HL-60 (cell line): ENCODE data around the gene TNFSF13.

ENCODE experiments used
- GABPA ChIP-seq: IDR thresholded peaks from 2 replicates; pipeline ENCODE4 v1.6.1; 2012; ENCODE audit warnings: low read depth
- POLR2AphosphoS5 ChIP-seq: IDR thresholded peaks from 2 replicates; pipeline ENCODE4 v1.6.1; 2012; ENCODE audit warnings: low read depth
- SPI1 ChIP-seq: IDR thresholded peaks from 2 replicates; pipeline ENCODE4 v1.6.1; 2012; ENCODE audit warnings: low read depth, mild to moderate bottlenecking, borderline replicate concordance
- TF ChIP-seq, protein P1 (sequence below): IDR thresholded peaks from one replicate; pipeline ENCODE4 v1.5.1; 2011; ENCODE audit warnings: low read length, control low read depth, inconsistent platforms; ENCODE audit not compliant: insufficient read depth
- TF ChIP-seq, protein P2 (sequence below): IDR thresholded peaks from 2 replicates; pipeline ENCODE4 v1.6.1; 2012; ENCODE audit warnings: low read depth; ENCODE audit not compliant: insufficient replicate concordance

- TF ChIP-seq, protein P1, sequence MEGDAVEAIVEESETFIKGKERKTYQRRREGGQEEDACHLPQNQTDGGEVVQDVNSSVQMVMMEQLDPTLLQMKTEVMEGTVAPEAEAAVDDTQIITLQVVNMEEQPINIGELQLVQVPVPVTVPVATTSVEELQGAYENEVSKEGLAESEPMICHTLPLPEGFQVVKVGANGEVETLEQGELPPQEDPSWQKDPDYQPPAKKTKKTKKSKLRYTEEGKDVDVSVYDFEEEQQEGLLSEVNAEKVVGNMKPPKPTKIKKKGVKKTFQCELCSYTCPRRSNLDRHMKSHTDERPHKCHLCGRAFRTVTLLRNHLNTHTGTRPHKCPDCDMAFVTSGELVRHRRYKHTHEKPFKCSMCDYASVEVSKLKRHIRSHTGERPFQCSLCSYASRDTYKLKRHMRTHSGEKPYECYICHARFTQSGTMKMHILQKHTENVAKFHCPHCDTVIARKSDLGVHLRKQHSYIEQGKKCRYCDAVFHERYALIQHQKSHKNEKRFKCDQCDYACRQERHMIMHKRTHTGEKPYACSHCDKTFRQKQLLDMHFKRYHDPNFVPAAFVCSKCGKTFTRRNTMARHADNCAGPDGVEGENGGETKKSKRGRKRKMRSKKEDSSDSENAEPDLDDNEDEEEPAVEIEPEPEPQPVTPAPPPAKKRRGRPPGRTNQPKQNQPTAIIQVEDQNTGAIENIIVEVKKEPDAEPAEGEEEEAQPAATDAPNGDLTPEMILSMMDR, result no peak
- TF ChIP-seq SPI1 (no peak), POLR2AphosphoS5 (no peak), GABPA (no peak)
- TF ChIP-seq, protein P2, sequence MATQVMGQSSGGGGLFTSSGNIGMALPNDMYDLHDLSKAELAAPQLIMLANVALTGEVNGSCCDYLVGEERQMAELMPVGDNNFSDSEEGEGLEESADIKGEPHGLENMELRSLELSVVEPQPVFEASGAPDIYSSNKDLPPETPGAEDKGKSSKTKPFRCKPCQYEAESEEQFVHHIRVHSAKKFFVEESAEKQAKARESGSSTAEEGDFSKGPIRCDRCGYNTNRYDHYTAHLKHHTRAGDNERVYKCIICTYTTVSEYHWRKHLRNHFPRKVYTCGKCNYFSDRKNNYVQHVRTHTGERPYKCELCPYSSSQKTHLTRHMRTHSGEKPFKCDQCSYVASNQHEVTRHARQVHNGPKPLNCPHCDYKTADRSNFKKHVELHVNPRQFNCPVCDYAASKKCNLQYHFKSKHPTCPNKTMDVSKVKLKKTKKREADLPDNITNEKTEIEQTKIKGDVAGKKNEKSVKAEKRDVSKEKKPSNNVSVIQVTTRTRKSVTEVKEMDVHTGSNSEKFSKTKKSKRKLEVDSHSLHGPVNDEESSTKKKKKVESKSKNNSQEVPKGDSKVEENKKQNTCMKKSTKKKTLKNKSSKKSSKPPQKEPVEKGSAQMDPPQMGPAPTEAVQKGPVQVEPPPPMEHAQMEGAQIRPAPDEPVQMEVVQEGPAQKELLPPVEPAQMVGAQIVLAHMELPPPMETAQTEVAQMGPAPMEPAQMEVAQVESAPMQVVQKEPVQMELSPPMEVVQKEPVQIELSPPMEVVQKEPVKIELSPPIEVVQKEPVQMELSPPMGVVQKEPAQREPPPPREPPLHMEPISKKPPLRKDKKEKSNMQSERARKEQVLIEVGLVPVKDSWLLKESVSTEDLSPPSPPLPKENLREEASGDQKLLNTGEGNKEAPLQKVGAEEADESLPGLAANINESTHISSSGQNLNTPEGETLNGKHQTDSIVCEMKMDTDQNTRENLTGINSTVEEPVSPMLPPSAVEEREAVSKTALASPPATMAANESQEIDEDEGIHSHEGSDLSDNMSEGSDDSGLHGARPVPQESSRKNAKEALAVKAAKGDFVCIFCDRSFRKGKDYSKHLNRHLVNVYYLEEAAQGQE, result no peak
Measured at GRCh38 chr17:7606280-7606679, 47.7 kb downstream of the TNFSF13 start.
